ENCODE measurements around the gene YJEFN3.

Gene YJEFN3

DNA sequence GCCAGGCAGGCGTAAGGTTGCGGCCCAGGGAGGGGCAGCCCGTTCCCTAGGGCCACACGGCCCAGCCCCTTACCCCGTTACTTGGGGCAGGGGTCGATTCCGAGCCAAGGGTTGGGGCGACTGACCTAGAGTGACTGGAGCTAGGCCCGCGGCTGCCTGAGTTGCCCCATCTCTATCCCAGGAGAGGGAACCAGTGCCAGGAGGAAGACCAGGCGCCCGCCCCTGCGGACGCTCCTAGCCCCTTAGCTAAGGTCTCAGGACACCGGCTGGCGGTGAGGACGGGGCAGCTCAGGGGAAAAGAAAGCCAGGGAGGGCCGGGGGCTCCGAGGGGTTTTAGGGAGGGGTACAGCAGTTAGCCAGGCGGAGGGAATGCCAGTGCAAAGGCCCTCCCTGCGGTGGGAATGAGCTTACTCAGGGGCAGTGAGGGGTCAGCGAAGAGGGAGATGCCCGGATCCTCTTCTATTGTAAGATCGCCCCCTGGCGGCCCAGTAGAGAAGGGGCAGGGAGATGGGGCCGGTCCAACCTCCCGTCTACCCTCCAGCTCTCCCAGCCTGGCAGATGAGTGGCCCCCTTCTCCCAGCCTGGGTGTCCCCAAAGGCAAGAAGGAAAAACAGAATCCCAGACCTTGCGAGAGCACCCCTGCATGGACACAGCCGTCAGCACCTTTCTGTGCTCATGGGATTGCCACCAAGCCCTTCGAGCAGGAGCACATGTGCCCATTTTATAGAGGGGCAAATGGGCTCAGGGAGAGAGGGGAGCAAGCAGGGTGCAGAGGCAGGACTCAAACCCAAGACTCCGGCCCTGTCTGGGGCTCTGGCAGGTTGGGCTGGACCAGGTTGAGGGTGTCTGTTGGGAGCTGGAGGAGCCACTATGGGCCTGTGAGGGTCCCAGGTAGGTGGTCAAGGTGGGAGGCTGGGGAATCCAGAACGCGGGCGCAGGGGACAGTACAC, 25.6 kb downstream of the YJEFN3 start:
- peak in 1 of 2 experiments; percentile 62 for DNase-seq (ENCODE audit: low read depth in 2 of 2)

DNA sequence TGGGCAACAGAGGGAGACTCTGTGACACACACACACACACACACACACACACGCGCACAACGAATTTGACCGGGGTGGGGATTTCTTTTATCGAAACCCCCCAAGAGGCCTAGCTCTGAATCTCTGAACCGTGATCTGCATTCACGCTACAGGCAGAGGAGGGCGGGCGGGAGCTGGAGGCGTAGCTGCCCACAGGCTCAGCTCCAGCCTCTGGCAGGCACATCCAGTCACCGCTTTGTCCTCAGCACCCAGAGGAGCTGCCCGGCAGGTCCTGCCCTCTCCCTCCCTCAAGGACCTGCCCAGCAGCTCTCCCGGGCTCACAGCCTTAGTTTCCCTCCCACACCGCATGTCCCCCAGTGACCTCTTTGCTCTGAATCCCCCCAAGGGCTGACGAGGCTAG, 29.3 kb downstream of the YJEFN3 start:
- DNase-seq (ENCODE audit: low read depth in 2 of 2) = no peak

DNA sequence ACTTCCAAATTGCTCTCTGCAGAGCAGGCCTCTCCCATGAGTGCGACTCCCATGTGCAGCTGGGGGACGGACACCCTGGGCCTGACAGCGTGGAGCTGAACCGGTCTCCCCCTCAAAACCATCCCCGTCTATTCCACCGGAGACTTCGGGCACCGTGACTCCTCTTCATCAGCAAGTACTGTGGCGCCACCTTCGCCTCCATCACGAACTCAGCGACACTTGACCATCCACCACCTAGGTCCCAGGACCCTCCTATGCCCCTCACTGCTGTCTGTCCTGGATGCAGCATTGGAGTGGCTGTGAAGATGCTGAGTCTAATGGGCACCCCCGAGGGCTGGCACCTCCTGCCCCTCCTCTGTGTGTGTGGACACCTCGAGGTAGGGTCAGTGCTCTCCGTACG, 29.9 kb downstream of the YJEFN3 start:
- no peak for DNase-seq (ENCODE audit: low read depth in 2 of 2)

DNA sequence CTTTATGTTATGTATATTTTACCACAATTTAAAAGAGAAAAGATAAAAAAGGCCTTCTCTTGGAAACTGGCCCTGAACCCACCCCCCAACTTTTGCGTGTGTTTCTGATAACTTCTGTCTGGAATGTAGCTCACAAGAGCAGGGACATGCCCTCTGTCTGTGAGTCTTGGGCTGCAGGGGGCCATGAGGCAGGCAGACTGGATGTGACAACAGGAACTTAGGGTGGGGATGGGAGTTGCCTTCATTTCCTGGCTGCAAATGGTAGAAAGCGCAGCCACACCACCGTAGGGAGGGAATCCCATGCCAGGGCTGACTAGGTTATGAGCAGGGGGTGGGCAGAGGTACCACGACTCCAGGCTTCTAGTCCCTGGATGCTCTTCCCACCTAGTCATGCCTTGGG, 31.2 kb downstream of the YJEFN3 start:
- no peak for DNase-seq (ENCODE audit: low read depth in 2 of 2)

DNA sequence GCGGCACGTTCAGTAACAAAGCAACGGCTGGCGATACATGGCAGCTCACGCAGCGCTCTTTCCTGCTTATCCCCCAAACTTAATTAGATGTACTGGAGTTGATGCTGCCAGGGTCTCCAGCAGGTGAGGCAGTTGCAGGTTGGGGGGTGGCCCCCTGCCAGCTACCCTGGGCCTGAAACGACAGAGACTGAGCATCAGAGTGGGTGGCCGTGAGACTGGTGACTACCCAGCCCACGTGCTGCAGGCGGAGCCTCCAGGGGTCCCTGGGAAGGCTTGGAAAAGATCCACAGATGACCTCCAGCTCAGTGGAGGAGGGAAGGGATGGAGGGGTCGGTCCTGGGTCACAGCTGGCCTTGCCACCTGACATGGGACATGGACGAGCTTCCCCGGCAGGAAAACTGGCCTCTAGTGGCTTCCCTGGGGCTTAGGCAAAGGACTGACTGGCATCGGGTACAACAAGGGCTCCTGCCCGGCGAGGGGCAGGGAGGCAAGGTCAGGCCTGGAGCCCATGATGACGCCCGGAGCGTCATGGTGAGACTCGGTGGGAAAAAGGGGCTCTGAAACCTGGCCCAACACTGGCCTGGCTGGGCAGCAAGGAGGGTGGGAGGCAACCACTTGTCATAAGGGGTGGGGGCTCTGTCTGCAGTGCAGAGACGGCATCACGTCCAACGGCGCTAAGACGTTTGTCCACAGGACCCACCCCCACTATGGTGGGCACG, 33.4 kb downstream of the YJEFN3 start:
- no peak for DNase-seq (ENCODE audit: low read depth in 2 of 2)

DNA sequence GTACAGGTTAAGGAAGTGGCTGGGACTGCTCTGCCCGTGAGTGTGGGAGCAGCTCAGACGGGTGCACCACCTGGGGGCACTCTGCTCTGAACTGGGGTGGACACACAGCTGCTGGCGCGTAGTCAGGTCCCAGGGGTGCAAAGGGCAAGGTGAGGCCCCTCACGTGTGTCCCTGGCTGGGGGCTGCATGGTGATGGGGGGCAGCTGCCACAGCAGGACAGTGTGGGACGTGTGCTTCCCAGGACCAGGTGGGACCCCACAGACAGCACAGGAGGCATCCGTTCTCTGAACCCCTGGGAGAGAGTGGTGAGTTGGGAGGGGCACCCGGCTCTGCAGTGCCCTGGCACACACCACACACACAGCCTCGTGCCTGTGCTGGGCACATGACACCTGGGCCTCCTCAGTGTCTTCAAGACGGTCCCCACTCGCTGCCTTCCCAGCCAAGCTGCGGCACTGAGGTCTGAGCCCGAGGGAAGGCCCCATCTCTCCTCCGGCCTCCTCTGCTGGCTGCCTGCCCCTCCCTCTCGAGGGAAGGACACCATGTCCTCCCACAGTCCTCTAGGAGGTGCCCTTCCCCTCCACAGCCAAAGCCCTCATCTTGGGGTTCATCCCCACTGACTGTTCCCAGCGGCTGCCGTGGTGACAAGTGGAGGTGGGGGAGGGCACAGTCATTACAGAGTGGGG, 34.1 kb downstream of the YJEFN3 start:
- no peak for DNase-seq (ENCODE audit: low read depth in 2 of 2)

DNA sequence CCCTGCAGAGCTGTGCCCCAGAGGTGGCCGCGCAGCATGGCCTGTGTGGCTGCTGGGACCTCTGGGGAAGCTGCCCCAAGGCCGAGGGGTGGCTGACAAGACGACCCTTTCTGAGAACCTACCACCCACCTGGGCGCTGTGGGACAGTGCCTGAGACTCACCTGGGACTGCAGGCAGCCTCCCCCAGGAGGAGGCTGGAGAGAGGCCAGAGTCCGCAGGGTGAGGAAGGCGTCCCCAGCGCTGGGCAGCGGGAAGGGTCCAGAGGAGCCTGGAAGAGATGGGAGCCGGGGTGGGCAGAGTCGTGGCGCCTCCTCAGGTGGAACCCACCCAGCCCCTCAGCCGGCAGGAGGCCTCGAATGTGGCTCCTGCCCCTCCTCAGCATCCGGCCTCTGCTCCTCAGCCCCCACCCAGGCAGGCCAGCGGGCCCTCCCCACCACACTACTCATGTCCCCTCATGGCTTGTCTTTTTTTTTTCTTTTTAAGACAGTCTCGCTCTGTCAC, 34.7 kb downstream of the YJEFN3 start:
- DNase-seq (ENCODE audit: low read depth in 2 of 2) = no peak

DNA sequence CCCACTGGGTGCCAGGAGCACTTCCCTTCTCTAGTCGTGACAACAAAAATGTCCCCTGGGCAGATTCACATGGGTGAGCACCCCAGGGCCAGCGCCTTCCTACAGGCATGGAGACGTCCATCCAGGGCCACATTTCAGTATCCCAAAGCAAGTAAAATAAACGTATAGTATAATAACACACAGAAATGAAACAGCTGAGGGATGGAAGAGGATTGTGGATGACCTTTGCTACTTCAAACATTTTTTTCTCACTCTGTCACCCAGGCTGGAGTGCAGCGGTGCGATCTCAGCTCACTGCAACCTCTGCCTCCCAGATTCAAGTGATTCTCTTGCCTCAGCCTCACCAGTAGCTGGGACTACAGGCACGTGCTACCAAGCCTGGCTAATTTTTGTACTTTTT, 37.6 kb downstream of the YJEFN3 start:
- DNase-seq (ENCODE audit: low read depth in 2 of 2) = no peak

DNA sequence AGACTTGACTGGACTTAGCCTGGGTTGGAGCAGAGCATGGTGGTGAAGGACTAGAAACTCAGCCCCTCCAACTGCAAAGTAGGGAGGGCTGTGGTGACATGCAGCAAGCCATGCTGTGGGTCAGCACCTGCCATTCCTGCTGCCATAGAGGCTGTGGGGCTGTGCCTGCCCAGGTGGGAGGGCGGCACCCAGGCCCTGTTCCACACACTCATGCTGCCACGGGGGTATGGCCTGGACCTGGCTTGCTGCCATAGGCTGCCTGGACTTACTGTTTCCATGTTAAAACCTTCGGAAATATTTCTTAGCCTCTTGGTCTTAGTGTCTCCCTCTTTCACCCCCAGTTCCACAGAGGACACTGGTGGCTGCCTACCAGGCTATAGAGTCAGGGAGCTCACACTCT, 38.7 kb downstream of the YJEFN3 start:
- no peak for DNase-seq (ENCODE audit: low read depth in 2 of 2)

DNA sequence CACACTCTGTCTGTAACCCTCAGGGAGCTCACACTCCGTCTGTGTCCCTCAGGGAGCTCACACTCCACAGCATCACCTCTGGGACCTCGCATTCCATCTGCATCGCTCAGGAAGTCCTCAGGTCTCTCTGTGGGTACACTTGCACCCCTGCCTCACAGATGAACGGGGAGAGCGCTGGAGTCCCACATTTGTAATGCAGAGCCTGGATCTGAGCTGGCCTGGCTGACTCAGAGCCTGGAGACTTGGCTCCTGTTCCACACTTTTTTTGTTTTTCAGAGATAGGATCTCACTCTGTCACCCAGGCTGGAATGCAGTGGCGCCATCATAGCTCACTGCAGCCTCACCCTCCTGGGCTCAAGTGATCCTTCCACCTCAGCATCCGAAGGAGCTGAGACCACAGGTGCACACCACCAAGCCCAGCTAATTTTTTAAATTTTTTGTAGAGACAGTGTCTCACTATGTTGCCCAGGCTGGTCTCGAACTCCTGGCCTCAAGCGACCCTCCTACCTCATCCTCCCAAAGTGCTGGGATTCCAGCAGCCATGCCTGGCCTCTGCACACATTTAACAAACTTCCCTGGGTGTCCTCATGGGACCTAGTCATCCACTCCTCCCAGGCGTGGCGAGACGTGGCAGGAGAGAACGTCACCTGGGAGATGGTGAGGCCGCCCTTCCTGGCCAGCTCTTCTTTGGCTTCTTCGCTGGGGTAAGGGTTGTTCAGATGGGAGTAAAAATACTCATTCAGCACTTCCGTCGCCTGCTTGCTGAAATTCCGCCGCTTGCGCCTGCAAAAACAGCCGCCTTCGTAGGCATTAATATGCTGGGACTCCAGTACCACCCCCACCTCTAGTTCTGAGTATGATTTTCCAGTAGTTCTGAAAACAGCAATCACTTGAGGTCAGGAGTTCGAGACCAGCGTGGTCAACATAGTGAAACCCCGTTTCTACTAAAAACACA, 40.4 kb downstream of the YJEFN3 start:
- DNase-seq (ENCODE audit: low read depth in 2 of 2) = peak in 1 of 2 experiments; percentile 13

DNA sequence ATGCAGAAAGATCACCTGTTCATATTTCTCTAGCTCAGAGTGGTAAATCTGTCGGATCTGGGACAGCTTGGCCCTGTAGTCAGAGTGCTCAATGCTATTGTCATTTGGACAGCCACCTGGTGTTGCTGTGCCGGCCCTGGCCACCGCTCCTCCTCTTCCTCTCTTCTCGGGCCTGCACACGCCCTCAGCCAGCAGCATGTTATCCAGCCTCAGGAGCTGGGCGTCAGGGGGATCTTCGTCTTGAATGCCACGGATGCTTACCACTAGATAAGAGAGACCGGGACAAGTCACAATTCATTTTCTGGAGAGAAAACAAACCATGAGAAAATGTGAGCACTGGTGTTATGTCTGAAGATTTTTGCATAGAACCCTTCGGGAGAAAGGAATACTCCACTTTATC, 41.9 kb downstream of the YJEFN3 start:
- no peak for DNase-seq (ENCODE audit: low read depth in 2 of 2)

DNA sequence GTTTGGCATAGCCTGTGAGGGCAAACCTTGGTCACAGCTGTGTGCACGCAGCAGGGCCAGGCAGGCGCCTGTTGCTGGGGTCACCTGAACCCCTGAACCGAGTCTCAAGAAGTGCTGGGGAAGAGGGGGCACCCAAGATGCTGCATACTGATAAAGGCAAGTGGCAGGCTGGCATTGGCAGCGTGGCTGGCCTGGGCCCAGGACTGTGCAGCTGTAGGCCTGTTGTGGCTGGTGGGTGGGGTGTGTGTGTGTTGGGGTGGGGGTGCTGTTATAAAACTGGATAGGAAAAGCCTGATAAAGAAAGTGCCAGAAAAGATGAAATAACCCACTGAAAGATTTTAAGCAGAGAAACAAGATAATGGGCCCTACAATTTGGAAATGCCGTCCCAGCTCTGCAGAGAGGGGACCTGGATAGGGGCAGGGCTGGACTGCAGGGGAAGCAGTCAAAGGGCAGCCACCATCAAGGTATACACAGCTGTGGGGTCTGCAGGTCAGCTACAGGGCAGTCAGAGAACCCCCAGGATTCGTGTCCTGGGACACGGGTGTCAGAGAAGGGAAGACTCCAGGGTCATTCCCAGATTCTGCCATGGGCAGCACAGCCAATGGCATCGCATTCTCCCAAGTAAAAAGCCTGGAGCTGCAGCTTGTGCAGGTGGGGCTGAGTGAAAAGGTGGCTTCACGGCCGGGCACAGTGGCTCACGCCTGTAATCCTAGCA, 42.5 kb downstream of the YJEFN3 start:
- DNase-seq (ENCODE audit: low read depth in 2 of 2) = no peak

DNA sequence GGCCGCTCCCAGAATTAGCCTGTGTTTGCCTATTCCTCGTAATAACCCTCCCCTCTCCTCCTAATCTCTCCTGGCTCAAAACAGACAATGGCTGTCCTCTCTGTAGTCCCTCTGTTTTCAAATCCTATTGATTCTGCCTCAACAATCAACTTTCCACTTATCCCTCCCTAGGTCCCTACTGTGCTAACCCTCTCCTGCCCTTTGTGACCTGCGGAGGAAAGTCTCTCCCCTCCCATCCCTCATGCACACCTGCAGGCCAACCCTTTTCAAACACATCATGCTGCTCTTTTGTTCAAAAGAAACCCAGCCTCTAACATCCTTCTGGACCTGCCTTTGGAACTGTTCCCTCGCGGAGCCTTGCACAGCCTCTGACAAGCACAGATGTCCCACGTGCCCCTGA, 46.7 kb downstream of the YJEFN3 start:
- DNase-seq (ENCODE audit: low read depth in 2 of 2) = no peak

DNA sequence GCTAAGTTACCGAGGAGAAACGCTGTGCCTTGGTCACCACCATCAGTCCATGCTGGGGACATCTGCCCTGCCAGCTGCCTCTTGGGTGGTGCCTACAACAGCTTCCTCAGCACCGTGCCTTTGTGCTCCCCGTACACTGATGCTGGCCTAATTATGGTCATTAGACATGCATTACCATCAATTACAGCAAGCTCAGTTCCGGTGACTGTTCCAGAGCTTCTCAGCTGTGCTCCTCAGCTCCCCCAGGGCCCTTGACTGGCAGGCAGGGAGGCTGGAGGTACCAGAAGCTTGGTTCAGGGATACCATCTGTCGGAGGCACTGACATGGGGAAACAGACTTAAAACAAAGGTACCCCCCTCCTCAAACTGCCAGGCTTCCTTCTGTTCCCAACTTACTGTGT, 49.5 kb downstream of the YJEFN3 start:
- DNase-seq (ENCODE audit: low read depth in 2 of 2) = no peak

DNA sequence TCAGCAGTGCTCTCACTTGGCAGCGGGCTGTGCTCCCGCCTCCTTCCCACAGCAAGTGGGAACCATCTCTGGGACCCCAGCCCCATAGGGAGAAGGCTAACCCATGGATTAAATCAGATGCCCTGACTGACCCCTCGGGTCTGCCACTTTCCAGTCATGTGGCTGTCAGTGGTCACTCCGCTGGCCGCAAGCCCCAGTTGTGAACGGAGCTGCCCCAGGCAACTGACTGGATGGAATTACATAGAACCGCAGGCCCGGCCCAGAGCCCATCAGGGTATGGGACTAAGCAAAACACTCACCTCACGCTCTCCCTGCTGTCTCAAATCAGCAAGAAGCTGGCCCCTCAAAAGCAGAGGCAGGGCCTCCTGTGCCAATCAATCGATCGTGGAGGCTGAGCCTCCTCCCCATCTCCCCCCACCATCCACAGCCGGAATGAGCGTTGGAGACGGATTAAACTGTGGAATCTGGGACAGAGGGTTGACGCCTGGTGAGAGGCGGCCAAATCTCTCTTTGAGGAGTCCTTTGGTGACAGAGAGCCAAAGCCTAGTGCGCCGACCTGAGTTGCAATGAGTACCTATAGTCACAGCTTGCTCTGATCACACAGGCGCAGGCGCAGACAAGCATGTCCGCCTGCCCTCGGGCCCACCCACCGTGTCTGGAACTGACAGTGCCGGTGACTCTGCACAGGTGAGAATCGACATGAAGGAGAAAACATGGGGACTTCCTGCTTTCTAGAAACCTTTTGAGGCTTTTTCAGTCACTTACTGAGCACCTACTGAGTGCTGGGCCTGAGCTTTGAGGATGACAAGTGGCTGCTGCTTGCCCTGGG, 51.0 kb downstream of the YJEFN3 start:
- DNase-seq (ENCODE audit: low read depth in 2 of 2) = no peak

DNA sequence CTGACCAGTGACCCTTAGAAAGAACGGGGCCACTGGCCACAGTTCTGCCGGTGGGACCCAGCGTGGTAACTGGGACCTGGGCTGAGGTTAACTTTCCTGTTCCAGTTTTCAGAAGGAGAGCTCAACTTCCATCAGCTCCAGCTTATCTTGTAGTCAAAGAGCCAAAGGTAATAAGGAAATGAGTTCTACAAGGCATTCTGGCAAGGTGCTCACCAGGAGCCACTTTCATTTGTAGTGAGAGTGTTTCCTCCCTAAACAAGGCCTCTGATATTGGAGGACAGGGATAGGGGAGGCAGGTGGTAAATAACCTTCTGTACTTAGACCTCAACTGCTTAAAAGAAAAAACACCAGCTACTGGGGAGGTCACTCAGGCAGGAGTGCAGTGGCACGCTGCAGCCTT, 51.7 kb downstream of the YJEFN3 start:
- DNase-seq (ENCODE audit: low read depth in 2 of 2) = no peak

DNA sequence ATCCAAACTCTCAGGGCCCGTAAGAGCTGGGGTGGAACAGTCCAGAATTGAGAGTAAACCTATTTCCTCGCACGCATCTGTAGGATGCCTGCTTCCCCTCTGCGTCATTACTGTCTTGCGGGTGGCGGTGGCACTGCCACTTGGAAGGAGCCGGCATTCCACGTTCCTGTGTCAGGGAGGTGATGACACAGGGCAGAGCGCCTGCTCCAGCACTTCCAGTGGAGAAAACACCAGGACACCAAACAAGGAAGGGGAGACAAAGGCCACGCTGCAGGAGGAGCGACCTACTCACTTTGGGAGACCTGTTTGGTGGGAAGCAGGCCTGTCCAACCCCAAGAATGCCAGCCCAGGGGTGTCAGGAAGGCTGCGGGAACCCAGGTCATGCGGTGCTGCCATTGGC, 52.7 kb downstream of the YJEFN3 start:
- DNase-seq (ENCODE audit: low read depth in 2 of 2) = no peak

DNA sequence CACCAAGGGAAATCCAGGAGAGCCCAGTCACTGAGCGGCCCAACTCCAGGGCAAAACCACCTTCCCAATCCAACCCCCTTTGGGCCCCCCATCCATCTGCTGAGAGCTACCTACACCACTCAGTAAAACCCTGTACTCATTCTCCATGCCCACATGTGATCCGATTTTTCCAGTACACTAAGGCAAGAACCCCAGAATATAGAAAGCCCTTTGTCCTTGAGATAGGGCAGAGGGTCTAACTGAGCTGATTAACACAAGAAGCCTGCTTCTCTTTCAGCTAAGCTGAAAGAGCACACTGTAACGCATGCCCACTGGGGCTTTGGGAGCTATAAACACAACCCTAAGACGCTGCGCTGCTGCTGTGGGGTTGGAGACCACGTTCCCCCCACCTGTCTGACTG, 53.8 kb downstream of the YJEFN3 start:
- no peak for DNase-seq (ENCODE audit: low read depth in 2 of 2)

DNA sequence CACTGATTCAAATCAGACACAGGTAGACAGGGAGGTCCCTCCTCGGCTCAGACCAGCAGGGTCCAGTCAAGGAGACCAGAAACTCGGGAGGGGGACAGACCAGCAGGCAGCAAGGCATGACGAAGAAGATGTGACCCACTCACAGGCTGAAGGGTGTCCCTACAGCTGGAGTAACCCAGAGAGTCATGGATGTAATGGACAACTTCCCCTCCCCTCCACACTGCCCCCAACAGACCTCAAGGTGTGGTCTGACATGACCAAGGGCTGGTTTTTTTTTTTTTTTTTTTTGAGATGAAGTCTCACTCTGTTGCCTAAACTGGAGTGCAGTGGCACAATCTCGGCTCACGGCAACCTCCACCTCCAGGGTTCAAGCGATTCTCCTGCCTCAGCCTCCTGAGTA, 55.6 kb downstream of the YJEFN3 start:
- DNase-seq (ENCODE audit: low read depth in 2 of 2) = no peak

All from stimulated activated CD4-positive, alpha-beta T cell treated with anti-CD3 and anti-CD28 coated beads, Interleukin-12 subunit alpha, Interleukin-12 subunit beta, amount 100 ng/mL, for 24 hours (primary cell).